ENCODE results near the gene ADAMTS16. TPM values are rescaled to one million over a fixed set of nuclear protein-coding genes. Genes with fewer than 3 reads are reported as not detected.

The ADAMTS16 gene
- total and polyA plus RNA-seq, 2 experiments from 2014 or later = 2.2 to 5.9 TPM

- 91% methylated on average over 2 of the region's 2 CpGs for WGBS (ENCODE audit: low lambda C conversion rate, missing lambda C conversion rate)
- no peak overlapping the region for H2AFZ ChIP-seq
- no peaks in the 10 kb centered on the region for H3K9me2 ChIP-seq (replicated peaks; ENCODE audit: insufficient read depth)
These were observed 63.3 kb downstream of the ADAMTS16 start for GRCh38 chr5:5203451-5203850.

DNA sequence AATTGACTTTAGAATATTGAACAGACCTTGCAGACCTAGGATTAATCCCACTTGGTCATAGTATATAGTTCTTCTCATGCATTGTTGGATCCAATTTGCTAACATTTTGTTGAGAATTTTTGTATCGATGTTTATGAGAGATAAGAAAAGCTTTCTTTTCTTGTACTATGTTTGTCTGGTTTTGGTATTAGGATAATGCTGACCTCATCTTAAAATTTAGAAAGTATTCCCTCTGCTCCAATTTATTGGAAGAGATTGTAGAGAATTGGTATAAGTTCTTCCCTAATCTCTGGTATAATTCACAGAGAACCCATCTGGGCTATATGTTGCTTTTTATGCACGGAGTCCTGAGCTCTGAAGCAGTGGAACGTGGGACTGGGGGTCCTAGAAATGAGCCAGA, 67.7 kb downstream of the ADAMTS16 start:
- no peaks in the 10 kb centered on the region for H4K20me1 ChIP-seq (ENCODE audit: insufficient read depth, poor library complexity, severe bottlenecking)
- H3K36me3 ChIP-seq (replicated peaks; ENCODE audit: insufficient read depth, low read depth) = no peaks in the 10 kb centered on the region
- no peak overlapping the region for H3K4me2 ChIP-seq
- H3K79me2 ChIP-seq = no peaks in the 10 kb centered on the region
- H3K27me3 ChIP-seq = no peaks in the 10 kb centered on the region
- H2AFZ ChIP-seq = no peak overlapping the region
- no peak overlapping the region for H3K27ac ChIP-seq
- H3K4me1 ChIP-seq (ENCODE audit: insufficient read depth) = no peaks in the 10 kb centered on the region
- no peaks in the 10 kb centered on the region for H3K9me3 ChIP-seq (ENCODE audit: low read depth)
- no peak for TF ChIP-seq EZH2 (IDR thresholded peaks at IDR 0.05; ENCODE audit: borderline replicate concordance)
- no peak for TF ChIP-seq EZH2phosphoT487 (IDR thresholded peaks at IDR 0.05; ENCODE audit: low read depth, severe bottlenecking, unreplicated experiment)
- TF ChIP-seq CTCF (IDR thresholded peaks at IDR 0.05; ENCODE audit: poor library complexity) = no peak
- WGBS (ENCODE audit: low lambda C conversion rate, missing lambda C conversion rate) = 93% methylated on average over 3 of the region's 3 CpGs
- no peak for DNase-seq (ENCODE audit: low spot score)
- H3K4me3 ChIP-seq = no peak overlapping the region
- H3K9me2 ChIP-seq (replicated peaks; ENCODE audit: insufficient read depth) = no peaks in the 10 kb centered on the region

More at GRCh38 chr5:5203451-5203850, 63.3 kb downstream of the ADAMTS16 start:
- no peak overlapping the region for H3K27ac ChIP-seq
- H4K20me1 ChIP-seq (ENCODE audit: insufficient read depth, poor library complexity, severe bottlenecking) = no peaks in the 10 kb centered on the region
- no peak for DNase-seq (ENCODE audit: low spot score)
- no peak for TF ChIP-seq CTCF (IDR thresholded peaks at IDR 0.05; ENCODE audit: poor library complexity)
- no peak for TF ChIP-seq EZH2 (IDR thresholded peaks at IDR 0.05; ENCODE audit: borderline replicate concordance)
- TF ChIP-seq EZH2phosphoT487 (IDR thresholded peaks at IDR 0.05; ENCODE audit: low read depth, severe bottlenecking, unreplicated experiment) = no peak
- no peaks in the 10 kb centered on the region for H3K27me3 ChIP-seq
- no peaks in the 10 kb centered on the region for H3K36me3 ChIP-seq (replicated peaks; ENCODE audit: insufficient read depth, low read depth)
- H3K4me3 ChIP-seq = no peak overlapping the region
- H3K4me2 ChIP-seq = no peak overlapping the region
- H3K79me2 ChIP-seq = no peaks in the 10 kb centered on the region
- no peaks in the 10 kb centered on the region for H3K9me3 ChIP-seq (ENCODE audit: low read depth)
- no peaks in the 10 kb centered on the region for H3K4me1 ChIP-seq (ENCODE audit: insufficient read depth)

DNA sequence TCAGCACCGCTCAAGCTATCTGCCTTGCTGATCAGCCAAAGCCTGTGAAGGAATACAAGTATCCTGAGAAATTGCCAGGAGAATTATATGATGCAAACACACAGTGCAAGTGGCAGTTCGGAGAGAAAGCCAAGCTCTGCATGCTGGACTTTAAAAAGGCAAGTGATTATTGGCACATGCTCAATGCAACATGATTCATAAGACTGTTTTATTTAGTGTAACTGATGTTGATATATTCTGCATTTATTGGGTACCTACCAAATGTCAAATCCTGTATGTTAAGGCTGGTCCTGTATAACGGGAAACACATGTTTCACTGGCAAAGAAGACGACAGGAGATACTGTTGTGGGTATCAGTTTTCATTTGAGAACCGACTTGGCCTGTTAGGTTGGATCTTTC, 69.0 kb downstream of the ADAMTS16 start:
- no peak overlapping the region for H3K27ac ChIP-seq
- DNase-seq (ENCODE audit: low spot score) = peak; percentile 52
- H3K79me2 ChIP-seq = no peaks in the 10 kb centered on the region
- no peaks in the 10 kb centered on the region for H3K9me3 ChIP-seq (ENCODE audit: low read depth)
- no peak overlapping the region for H2AFZ ChIP-seq
- no peaks in the 10 kb centered on the region for H4K20me1 ChIP-seq (ENCODE audit: insufficient read depth, poor library complexity, severe bottlenecking)
- no peaks in the 10 kb centered on the region for H3K27me3 ChIP-seq
- H3K4me3 ChIP-seq = no peak overlapping the region
- 55% methylated on average over 5 of the region's 5 CpGs for WGBS (ENCODE audit: low lambda C conversion rate, missing lambda C conversion rate)
- TF ChIP-seq EZH2phosphoT487 (IDR thresholded peaks at IDR 0.05; ENCODE audit: low read depth, severe bottlenecking, unreplicated experiment) (peak; percentile 91), EZH2 (IDR thresholded peaks at IDR 0.05; ENCODE audit: borderline replicate concordance) (no peak), CTCF (IDR thresholded peaks at IDR 0.05; ENCODE audit: poor library complexity) (no peak)
- no peaks in the 10 kb centered on the region for H3K9me2 ChIP-seq (replicated peaks; ENCODE audit: insufficient read depth)
- H3K4me2 ChIP-seq = no peak overlapping the region
- H3K4me1 ChIP-seq (ENCODE audit: insufficient read depth) = no peaks in the 10 kb centered on the region
- H3K36me3 ChIP-seq (replicated peaks; ENCODE audit: insufficient read depth, low read depth) = no peaks in the 10 kb centered on the region

Data from hepatocyte (in vitro differentiated cells).